Endothelial cell of umbilical vein (primary cell): ENCODE measurements around the gene BIRC2. TPM values are rescaled to one million over a fixed set of nuclear protein-coding genes. Genes with fewer than 3 reads are reported as not detected.

ENCODE experiments used
- BruUV-seq: library from RNA; stranded (reverse); fragments of 400-500 nt; replicated peaks from 2 replicates; lab custom pipeline; 2021; lab: Mats Ljungman, UMichigan
- CTCF ChIA-PET: fragments of 300-600, 350-600 bp; sonication (Branson Sonifier 250); formaldehyde crosslinking; loops from one replicate; lab custom pipeline; 2021; ENCODE audit warnings: antibody characterized with exemption, inconsistent platforms; lab: Charles Lee
- POLR2A ChIA-PET: fragments of 300-600, 350-600 bp; sonication (Branson Sonifier 250); formaldehyde crosslinking; loops from one replicate; lab custom pipeline; 2021; ENCODE audit warnings: antibody characterized with exemption, inconsistent platforms; lab: Charles Lee
- DNase-seq: peaks from one replicate; pipeline ENCODE4 v3.0.0-alpha.2; 2011; ENCODE audit warnings: low read depth, low spot score
- FAIRE-seq: peaks from 2 replicates; lab custom pipeline; 2011; peaks lifted over from hg19 to GRCh38; lab: Jason Lieb, UNC
- H2AFZ ChIP-seq: 2 replicates; pipeline ENCODE4 v1.6.0; 2012; ENCODE audit warnings: low read depth, low read length, control low read depth, inconsistent platforms
- H3K27ac ChIP-seq: 2 replicates; pipeline ENCODE4 v1.5.1; 2011; ENCODE audit warnings: low read depth, mild to moderate bottlenecking, control low read depth, low read length, moderate library complexity; ENCODE audit not compliant: insufficient read depth
- H3K27me3 ChIP-seq, 2 experiments: 2 replicates each; pipeline versions ENCODE4 v1.6.0 to v1.6.1; 2011; ENCODE audit warnings: low read length in 2 of 2, mixed read lengths in 1 of 2; ENCODE audit not compliant: control insufficient read depth in 2 of 2, insufficient read depth in 2 of 2
- H3K36me3 ChIP-seq, 2 experiments: 2 replicates in 1 of 2; 3 replicates in 1 of 2; pipeline ENCODE4 v1.5.1; 2011; ENCODE audit warnings: low read length in 2 of 2, mild to moderate bottlenecking in 1 of 2, moderate library complexity in 1 of 2; ENCODE audit not compliant: control insufficient read depth in 2 of 2, insufficient read depth in 2 of 2; ENCODE audit errors: extremely low read depth in 1 of 2
- H3K4me1 ChIP-seq: 3 replicates; pipeline ENCODE4 v1.5.1; 2011; ENCODE audit warnings: mild to moderate bottlenecking, low read length; ENCODE audit not compliant: control insufficient read depth, insufficient read depth; ENCODE audit errors: extremely low read depth
- H3K4me2 ChIP-seq: 2 replicates; pipeline ENCODE4 v1.6.1; 2011; ENCODE audit warnings: low read length, control low read depth, mixed read lengths; ENCODE audit not compliant: insufficient read depth
- H3K4me3 ChIP-seq, 3 experiments: fragments of 200-600 bp in 1 of 3; sonication (generic), shearing (Covaris generic) in 1 of 3; replicated peaks in 1 of 3; 2 replicates each; pipeline ENCODE4 v1.5.1; 2011 to 2016; ENCODE audit warnings: control low read depth in 3 of 3, low read length in 3 of 3, mild to moderate bottlenecking in 2 of 3, inconsistent platforms in 1 of 3, low read depth in 1 of 3, moderate library complexity in 1 of 3; ENCODE audit not compliant: insufficient read depth in 1 of 3
- H3K79me2 ChIP-seq: 2 replicates; pipeline ENCODE4 v1.6.0; 2012; ENCODE audit warnings: low read length, inconsistent platforms; ENCODE audit not compliant: control insufficient read depth, insufficient read depth
- H3K9ac ChIP-seq: replicated peaks from 2 replicates; pipeline ENCODE3; 2011; ENCODE audit warnings: low read length, control low read depth; ENCODE audit not compliant: insufficient read depth; ENCODE audit errors: extremely low read depth
- H3K9me1 ChIP-seq: replicated peaks from 3 replicates; pipeline ENCODE4 v1.6.0; 2011; ENCODE audit warnings: mild to moderate bottlenecking, low read length; ENCODE audit not compliant: control insufficient read depth, insufficient read depth; ENCODE audit errors: extremely low read depth
- H3K9me3 ChIP-seq: replicated peaks from 2 replicates; pipeline ENCODE4 v1.5.1; 2012; ENCODE audit warnings: low read length, inconsistent platforms; ENCODE audit not compliant: control insufficient read depth, insufficient read depth
- H4K20me1 ChIP-seq: replicated peaks from 2 replicates; pipeline ENCODE3; 2011; ENCODE audit warnings: mild to moderate bottlenecking, low read length; ENCODE audit not compliant: control insufficient read depth, insufficient read depth; ENCODE audit errors: extremely low read depth
- CTCF ChIP-seq, 2 donors: IDR thresholded peaks; 1 replicate in 1 of 2; 2 replicates in 1 of 2; pipeline ENCODE4 v1.5.1; 2011; ENCODE audit warnings: low read length in 2 of 2, mild to moderate bottlenecking in 2 of 2, moderate library complexity in 2 of 2, control low read depth in 1 of 2, inconsistent platforms in 1 of 2, low read depth in 1 of 2; ENCODE audit not compliant: insufficient read depth in 1 of 2; ENCODE audit errors: extremely low read depth in 1 of 2
- EZH2 ChIP-seq: IDR thresholded peaks from 2 replicates; pipeline ENCODE4 v1.6.1; 2012; ENCODE audit warnings: borderline replicate concordance, low read depth, mild to moderate bottlenecking, moderate library complexity, low read length, inconsistent platforms; ENCODE audit not compliant: severe bottlenecking
- FOS ChIP-seq: IDR thresholded peaks from 2 replicates; pipeline ENCODE4 v1.6.1; 2011; ENCODE audit warnings: mild to moderate bottlenecking, low read length, moderate library complexity, borderline replicate concordance; ENCODE audit not compliant: insufficient read depth
- GATA2 ChIP-seq: IDR thresholded peaks from 2 replicates; pipeline ENCODE4 v1.7.0; 2011; ENCODE audit warnings: low read depth, mild to moderate bottlenecking, moderate library complexity, mixed read lengths, low read length; ENCODE audit not compliant: insufficient read length, insufficient read depth
- JUN ChIP-seq: IDR thresholded peaks from 2 replicates; pipeline ENCODE4 v1.6.1; 2011; ENCODE audit warnings: borderline replicate concordance, low read depth; ENCODE audit not compliant: insufficient read length, insufficient read depth
- MAX ChIP-seq: IDR thresholded peaks from 2 replicates; pipeline ENCODE4 v1.6.1; 2011; ENCODE audit not compliant: insufficient read depth, insufficient read length
- MYC ChIP-seq: IDR thresholded peaks from one replicate; pipeline ENCODE4 v1.6.1; 2011; ENCODE audit warnings: mild to moderate bottlenecking, low read depth, low read length
- POLR2A ChIP-seq: IDR thresholded peaks from 2 replicates; pipeline ENCODE4 v1.6.1; 2012; ENCODE audit warnings: low read depth, mild to moderate bottlenecking, control low read depth, low read length
- POLR2AphosphoS5 ChIP-seq: IDR thresholded peaks from 2 replicates; pipeline ENCODE4 v1.6.1; 2012; ENCODE audit warnings: low read depth, mild to moderate bottlenecking, control low read depth, low read length, moderate library complexity; ENCODE audit not compliant: insufficient read depth
- dilution Hi-C: fragments of 300-500 bp; cut with MboI; formaldehyde crosslinking; loops from one replicate; pipeline ENCODE4 v1.15.0; 2019; ENCODE audit warnings: low sequenced_read_pairs; ENCODE audit not compliant: extremely low pct_ligation_motif_present
- intact Hi-C: fragments of 100-400 bp; cut with micrococcal nuclease; formaldehyde crosslinking; loops from one replicate; pipeline ENCODE4 v1.10.0; 2022
- polyA plus RNA-seq, 4 experiments: library from polyadenylated mRNA; depleted of rRNA in 3 of 4; stranded (reverse) in 3 of 4; unstranded in 1 of 4; fragments of >200 nt; gene quantifications; 2 replicates each; pipeline versions ENCODE4 v1.2.1 to v1.2.3, GENCODE V29; 2011 to 2012; ENCODE audit warnings: missing spikeins in 1 of 4
- total RNA-seq: library from RNA; stranded (reverse); gene quantifications from 2 replicates; pipeline ENCODE4 v1.2.3, GENCODE V29; 2021

BIRC2 gene
- total and polyA plus RNA-seq, 2 donors (not counting 3 experiments of a cell fraction or from before 2014, with no cell fraction given): 42.8 to 47.3 TPM

- intact Hi-C loops (no loop called here), dilution Hi-C loops (no loop called here)
- H3K36me3 ChIP-seq: peaks cover 6 to 18% of the 10 kb centered on the region in 2 experiments
- DNase-seq: no peak
- no peak overlapping the region for H3K27ac ChIP-seq
- H3K9me1 ChIP-seq: no peaks in the 10 kb centered on the region
- no peak overlapping the region for H2AFZ ChIP-seq
- no peaks in the 10 kb centered on the region for H3K27me3 ChIP-seq
- no peak overlapping the region for H3K9ac ChIP-seq
- no peak overlapping the region for H3K4me2 ChIP-seq
- peaks cover 3% of the 10 kb centered on the region for H4K20me1 ChIP-seq
- CTCF ChIA-PET: interaction anchor here (1.4 to 5.4 kb wide), 3 partner anchors 9 to 214 kb away, joined by 4 to 36 read pairs (median 5); no protein-coding TSS in a partner anchor
- H3K4me3 ChIP-seq: no peak overlapping the region
- no peaks in the 10 kb centered on the region for H3K4me1 ChIP-seq
- no TSS peak for BruUV-seq
- peaks cover 14% of the 10 kb centered on the region for H3K79me2 ChIP-seq
- TF ChIP-seq POLR2A: no peak
- no peak for TF ChIP-seq EZH2
- no peak for TF ChIP-seq CTCF (IDR thresholded peaks at IDR 0.05; ENCODE audit: extremely low read depth in 1 of 2, insufficient read depth in 1 of 2, low read depth in 1 of 2, low read length in 2 of 2)
- no peak for TF ChIP-seq MYC
- no peak for TF ChIP-seq MAX
- no peak for TF ChIP-seq GATA2
- no peak for TF ChIP-seq FOS
- TF ChIP-seq JUN: no peak
- TF ChIP-seq POLR2AphosphoS5: no peak
- no peak for FAIRE-seq
- POLR2A ChIA-PET: no interaction called here
- no peaks in the 10 kb centered on the region for H3K9me3 ChIP-seq
Measured at GRCh38 chr11:102399189-102399588, 52.2 kb downstream of the BIRC2 start.
